HUES64 (cell line): ENCODE measurements around the gene EPHX1.
A peak's percentile ranks its signal among the peaks of the same experiment; 100 is the strongest.

Source experiments
- H3K27ac ChIP-seq: 2 replicates; pipeline ENCODE4 v1.7.0; 2013; ENCODE audit warnings: low read depth, low read length, inconsistent platforms
- H3K27me3 ChIP-seq: 2 replicates; pipeline ENCODE4 v1.6.1; 2013; ENCODE audit warnings: mild to moderate bottlenecking, low read length; ENCODE audit not compliant: insufficient read depth
- H3K36me3 ChIP-seq: 2 replicates; pipeline ENCODE4 v1.6.1; 2013; ENCODE audit warnings: mild to moderate bottlenecking, low read length; ENCODE audit not compliant: insufficient read depth
- H3K4me1 ChIP-seq: 2 replicates; pipeline ENCODE4 v1.6.1; 2013; ENCODE audit warnings: mild to moderate bottlenecking, low read length, moderate library complexity; ENCODE audit not compliant: insufficient read depth
- H3K4me3 ChIP-seq: 2 replicates; pipeline ENCODE4 v1.5.1; 2013; ENCODE audit warnings: mild to moderate bottlenecking, low read length, moderate library complexity
- H3K9ac ChIP-seq: 2 replicates; pipeline ENCODE4 v1.6.1; 2013; ENCODE audit warnings: mild to moderate bottlenecking, low read depth, low read length
- H3K9me3 ChIP-seq: 2 replicates; pipeline ENCODE4 v1.6.1; 2013; ENCODE audit warnings: low read depth, low read length; ENCODE audit not compliant: insufficient read depth
- WGBS: fragments of 150-250, 120-280 bp; methylation state at CpG from one replicate; pipeline ENCODE4 v1.1.7; 2013; ENCODE audit warnings: missing lambda C conversion rate; 5-methylcytosine and 5-hydroxymethylcytosine counted together

Gene EPHX1

GRCh38 chr1:225818229-225818628 lies 8.3 kb downstream of the EPHX1 start:
- H3K9ac ChIP-seq, result no peak overlapping the region
- 85% methylated on average over 7 of the region's 7 CpGs for WGBS
- no peaks in the 10 kb centered on the region for H3K27me3 ChIP-seq
- no peaks in the 10 kb centered on the region for H3K9me3 ChIP-seq
- peaks cover 28% of the 10 kb centered on the region for H3K4me1 ChIP-seq
- peaks cover 10% of the 10 kb centered on the region for H3K36me3 ChIP-seq
- no peak overlapping the region for H3K4me3 ChIP-seq
- no peak overlapping the region for H3K27ac ChIP-seq

DNA sequence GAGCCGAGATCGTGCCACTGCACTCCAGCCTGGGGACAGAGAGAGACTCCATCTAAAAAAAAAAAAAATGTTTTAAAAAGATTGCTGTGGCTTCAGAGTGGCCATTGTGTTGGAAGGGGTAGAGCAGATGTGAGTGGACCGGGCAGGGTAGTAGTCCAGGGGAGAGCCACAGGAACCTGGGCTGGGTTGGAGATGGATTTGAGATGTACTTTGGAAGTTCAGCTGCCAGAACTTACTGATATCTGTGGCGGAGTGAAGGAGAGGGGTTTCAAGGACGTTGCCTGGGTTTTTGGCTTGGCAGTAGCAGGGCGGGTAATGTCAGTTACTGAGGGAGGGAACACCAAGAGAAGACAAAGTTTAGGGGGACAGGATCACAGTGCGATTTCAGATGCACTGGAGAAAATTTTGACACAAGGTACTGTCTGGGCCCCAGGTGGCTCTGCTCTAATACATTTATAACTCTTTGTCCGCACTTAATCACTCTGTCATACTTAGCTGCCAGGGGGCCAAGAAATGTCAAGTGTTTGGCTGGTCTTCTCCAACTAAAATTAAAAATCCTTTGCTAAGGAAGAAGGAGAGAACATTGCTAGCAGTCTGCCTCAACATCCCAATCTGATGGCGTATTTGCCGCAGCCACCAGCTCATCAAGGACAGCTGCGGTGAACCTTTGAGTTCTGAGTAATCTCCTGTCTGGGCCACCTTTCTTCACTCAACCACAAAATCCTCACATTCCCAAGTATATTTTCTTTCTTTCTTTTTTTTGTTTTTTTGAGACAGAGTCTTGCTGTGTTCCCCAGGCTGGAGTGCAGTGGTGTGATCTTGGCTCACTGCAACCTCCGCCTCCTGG lies 9.6 kb downstream of the EPHX1 start:
- peaks cover 10% of the 10 kb centered on the region for H3K36me3 ChIP-seq
- no peak overlapping the region for H3K27ac ChIP-seq
- H3K9ac ChIP-seq, result no peak overlapping the region; the same call in 1 of the 2 replicates
- H3K27me3 ChIP-seq, result no peaks in the 10 kb centered on the region
- H3K9me3 ChIP-seq, result no peaks in the 10 kb centered on the region
- no peak overlapping the region for H3K4me3 ChIP-seq
- peaks cover 25% of the 10 kb centered on the region for H3K4me1 ChIP-seq
- WGBS, result 93% methylated on average over 12 of the region's 12 CpGs

GRCh38 chr1:225820522-225821120 lies 10.7 kb downstream of the EPHX1 start:
- H3K9me3 ChIP-seq, result no peaks in the 10 kb centered on the region
- WGBS, result 92% methylated on average over 5 of the region's 5 CpGs
- H3K9ac ChIP-seq, result no peak overlapping the region
- H3K4me1 ChIP-seq, result peaks cover 36% of the 10 kb centered on the region
- H3K4me3 ChIP-seq, result no peak overlapping the region
- no peak overlapping the region for H3K27ac ChIP-seq
- no peaks in the 10 kb centered on the region for H3K27me3 ChIP-seq
- H3K36me3 ChIP-seq, result peaks cover 10% of the 10 kb centered on the region

GRCh38 chr1:225822655-225823403 lies 12.9 kb downstream of the EPHX1 start:
- Histone ChIP-seq H3K9ac (no peak overlapping the region), H3K27me3 (no peaks in the 10 kb centered on the region), H3K4me1 (peaks cover 32% of the 10 kb centered on the region), H3K4me3 (no peak overlapping the region), H3K36me3 (peaks cover 10% of the 10 kb centered on the region), H3K9me3 (no peaks in the 10 kb centered on the region), H3K27ac (no peak overlapping the region)
- 95% methylated on average over 12 of the region's 12 CpGs for WGBS

- Histone ChIP-seq H3K27ac (no peak overlapping the region), H3K9me3 (no peaks in the 10 kb centered on the region), H3K36me3 (peaks cover 10% of the 10 kb centered on the region), H3K4me1 (peaks cover 24% of the 10 kb centered on the region), H3K4me3 (no peak overlapping the region), H3K27me3 (no peaks in the 10 kb centered on the region), H3K9ac (no peak overlapping the region)
- 82% methylated on average over 12 of the region's 12 CpGs for WGBS
Measured at GRCh38 chr1:225823811-225824261, 13.9 kb downstream of the EPHX1 start.

DNA sequence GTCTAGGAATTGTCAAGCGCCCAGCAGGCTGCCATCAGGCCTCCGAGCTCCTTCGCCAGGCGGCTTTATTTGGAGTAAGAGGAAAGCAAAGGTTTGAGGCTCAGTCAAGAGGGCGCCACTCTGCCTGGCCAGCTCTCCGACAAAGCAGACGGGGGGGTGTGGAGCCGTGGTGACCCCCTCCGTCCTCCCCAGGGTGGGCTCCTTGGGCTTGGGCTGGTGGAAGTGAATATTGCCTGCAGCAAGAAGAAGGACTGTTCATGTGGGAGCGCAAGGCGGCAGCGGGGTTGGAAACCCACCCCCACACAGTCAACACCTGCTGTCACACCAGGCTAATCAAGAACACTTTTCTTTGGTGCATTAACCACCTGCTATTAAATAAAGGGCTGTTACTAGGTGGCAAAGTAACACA lies 14.6 kb downstream of the EPHX1 start:
- Histone ChIP-seq H3K9me3 (no peaks in the 10 kb centered on the region), H3K4me3 (no peak overlapping the region), H3K27me3 (no peaks in the 10 kb centered on the region), H3K36me3 (peaks cover 10% of the 10 kb centered on the region), H3K4me1 (peaks cover 24% of the 10 kb centered on the region), H3K9ac (no peak overlapping the region), H3K27ac (no peak overlapping the region)
- 52% methylated on average over 9 of the region's 12 CpGs for WGBS

DNA sequence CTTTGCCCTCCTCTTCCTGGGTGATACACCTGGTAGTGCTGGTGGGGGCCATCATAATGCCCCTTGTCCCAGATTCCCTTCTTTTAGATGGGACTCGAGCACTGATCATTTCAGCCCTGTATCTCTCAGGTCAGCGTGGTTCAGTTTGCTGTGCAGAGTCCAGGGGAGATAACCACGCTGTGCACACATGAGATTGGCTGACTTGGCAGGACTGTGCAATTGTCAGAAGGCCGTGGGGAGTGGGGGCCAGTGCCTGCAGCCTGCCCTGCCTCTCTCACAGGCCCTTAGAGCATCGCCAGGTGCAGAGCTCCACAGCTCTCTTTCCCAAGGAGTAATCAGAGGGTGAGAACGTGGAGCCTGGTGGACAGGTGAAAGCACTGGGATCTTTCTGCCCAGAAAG lies 15.2 kb downstream of the EPHX1 start:
- WGBS, result 92% methylated on average over 6 of the region's 6 CpGs
- Histone ChIP-seq H3K4me1 (peaks cover 24% of the 10 kb centered on the region), H3K9ac (no peak overlapping the region), H3K36me3 (peaks cover 10% of the 10 kb centered on the region), H3K9me3 (no peaks in the 10 kb centered on the region), H3K27ac (no peak overlapping the region), H3K27me3 (no peaks in the 10 kb centered on the region), H3K4me3 (no peak overlapping the region)

- Histone ChIP-seq H3K9ac (no peak overlapping the region), H3K9me3 (no peaks in the 10 kb centered on the region), H3K4me1 (peaks cover 24% of the 10 kb centered on the region), H3K27me3 (no peaks in the 10 kb centered on the region), H3K36me3 (peaks cover 10% of the 10 kb centered on the region), H3K4me3 (no peak overlapping the region), H3K27ac (no peak overlapping the region)
- WGBS, result 79% methylated on average over 7 of the region's 7 CpGs
Measured at GRCh38 chr1:225825607-225826007, 15.7 kb downstream of the EPHX1 start.

DNA sequence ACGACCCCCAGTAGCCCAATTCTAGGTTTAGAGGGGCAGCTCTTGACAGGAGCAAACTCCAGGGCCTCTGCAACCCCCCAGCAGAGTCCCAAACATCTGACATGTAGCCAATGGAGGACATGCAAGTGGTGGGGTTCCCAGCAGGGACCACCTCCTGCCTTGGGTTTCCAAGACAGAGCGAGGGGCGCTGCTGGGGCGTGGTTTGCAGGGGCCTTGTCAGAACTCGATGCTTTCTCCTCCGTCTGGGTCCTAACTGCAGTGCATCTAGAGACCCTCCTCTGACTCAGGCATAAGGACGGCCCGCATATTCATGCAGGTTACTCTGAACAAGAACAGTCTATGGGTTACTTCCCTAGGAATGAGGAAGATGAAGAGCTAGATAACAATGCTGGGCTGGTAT lies 17.2 kb downstream of the EPHX1 start:
- H3K27ac ChIP-seq, result no peak overlapping the region
- peaks cover 12% of the 10 kb centered on the region for H3K36me3 ChIP-seq
- WGBS, result 81% methylated on average over 8 of the region's 8 CpGs
- no peaks in the 10 kb centered on the region for H3K27me3 ChIP-seq
- no peaks in the 10 kb centered on the region for H3K9me3 ChIP-seq
- H3K4me3 ChIP-seq, result no peak overlapping the region
- peaks cover 24% of the 10 kb centered on the region for H3K4me1 ChIP-seq
- H3K9ac ChIP-seq, result 0 out of 2 replicates have a peak overlapping the region, but pooled peaks have one; percentile 18

DNA sequence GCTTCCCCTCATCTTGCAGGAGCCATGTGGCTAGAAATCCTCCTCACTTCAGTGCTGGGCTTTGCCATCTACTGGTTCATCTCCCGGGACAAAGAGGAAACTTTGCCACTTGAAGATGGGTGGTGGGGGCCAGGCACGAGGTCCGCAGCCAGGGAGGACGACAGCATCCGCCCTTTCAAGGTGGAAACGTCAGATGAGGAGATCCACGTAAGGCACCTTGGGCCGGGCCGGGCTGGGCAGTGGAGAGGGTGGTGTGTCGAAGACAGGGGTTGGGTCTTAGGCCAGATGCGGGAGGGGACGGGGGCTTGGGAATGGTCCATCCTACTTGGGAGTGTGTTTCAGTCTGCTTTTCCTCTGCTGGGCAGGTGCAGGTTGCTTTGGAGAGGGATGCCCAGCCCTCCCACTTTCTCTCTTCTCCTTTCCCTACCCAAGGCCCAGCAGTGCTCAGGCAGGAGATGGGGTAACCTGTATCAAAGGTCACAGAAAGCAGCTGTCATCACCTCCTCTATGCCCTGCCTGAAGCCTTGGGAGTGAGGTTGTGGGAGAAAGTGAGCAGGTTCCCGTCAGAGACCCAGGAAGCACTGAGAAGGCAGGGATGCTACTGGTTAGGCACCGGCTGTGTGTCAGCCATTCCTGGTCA lies 18.9 kb downstream of the EPHX1 start:
- H3K27me3 ChIP-seq, result no peaks in the 10 kb centered on the region
- WGBS, result 94% methylated on average over 14 of the region's 14 CpGs
- H3K4me3 ChIP-seq, result no peak overlapping the region
- no peak overlapping the region for H3K9ac ChIP-seq
- H3K4me1 ChIP-seq, result peaks cover 24% of the 10 kb centered on the region
- peaks cover 20% of the 10 kb centered on the region for H3K36me3 ChIP-seq
- no peaks in the 10 kb centered on the region for H3K9me3 ChIP-seq
- H3K27ac ChIP-seq, result no peak overlapping the region
